Activated naive CD4-positive, alpha-beta T cell treated with anti-CD3 and anti-CD28 coated beads, Interleukin-2, amount 10 ng/mL, durations not matched to agents 7 days and 5 days (primary cell): Measurements from ENCODE around the gene SPATA2.
"Not testable (repeated sequence)": the region's sequence is repeated elsewhere in the genome, so short reads cannot be mapped to it uniquely, and the experiment has no call there.

Source experiments
- CTCF ChIA-PET: fragments of 350-600 bp; sonication (Branson Sonifier 250); formaldehyde crosslinking; loops from one replicate; lab custom pipeline; 2021; ENCODE audit warnings: antibody characterized with exemption; lab: Charles Lee
- DNase-seq: peaks from one replicate; pipeline ENCODE4 v3.0.0-alpha.2; 2020
- H3K27ac Mint-ChIP-seq: one replicate; pipeline ENCODE4 v1.8.0; 2021; ENCODE audit warnings: mild to moderate bottlenecking, moderate library complexity, mixed read lengths
- H3K27me3 Mint-ChIP-seq: one replicate; pipeline ENCODE4 v1.8.0; 2021; ENCODE audit warnings: mild to moderate bottlenecking, mixed read lengths
- H3K36me3 Mint-ChIP-seq: one replicate; pipeline ENCODE4 v1.8.0; 2021; ENCODE audit warnings: mixed read lengths
- H3K4me1 Mint-ChIP-seq: one replicate; pipeline ENCODE4 v1.8.0; 2021; ENCODE audit warnings: mixed read lengths
- H3K4me3 Mint-ChIP-seq: one replicate; pipeline ENCODE4 v1.8.0; 2021; ENCODE audit warnings: mild to moderate bottlenecking, moderate library complexity, mixed read lengths
- H3K9me3 Mint-ChIP-seq: one replicate; pipeline ENCODE4 v1.8.0; 2021; ENCODE audit warnings: mixed read lengths

SPATA2 gene

DNA sequence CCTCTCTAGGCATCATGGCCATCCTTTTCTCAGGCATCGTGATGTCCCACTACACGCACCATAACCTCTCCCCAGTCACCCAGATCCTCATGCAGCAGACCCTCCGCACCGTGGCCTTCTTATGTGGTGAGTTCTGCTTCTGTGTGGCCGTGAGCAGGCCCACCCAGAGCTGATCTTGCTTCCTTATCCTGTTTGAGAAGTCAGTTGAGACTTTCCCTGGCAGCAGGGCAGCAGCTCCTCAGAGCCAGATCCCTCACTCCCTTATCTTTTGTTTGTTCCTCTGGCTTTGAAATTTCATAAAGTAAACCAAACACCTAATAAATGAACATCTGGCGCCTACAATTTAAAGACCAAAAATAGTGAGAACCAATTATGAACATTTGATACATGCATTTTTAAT is 40.6 kb downstream of the SPATA2 start:
- Mint-ChIP-seq H3K9me3 (no peaks in the 10 kb centered on the region), H3K27me3 (no peaks in the 10 kb centered on the region), H3K4me3 (no peak overlapping the region), H3K4me1 (no peaks in the 10 kb centered on the region), H3K36me3 (peaks cover 34% of the 10 kb centered on the region), H3K27ac (no peak overlapping the region)
- DNase-seq = no peak
- CTCF ChIA-PET = interaction anchor here (0.9 to 1.7 kb wide), 2 partner anchors 12 to 28 kb away, joined by 3 to 5 read pairs; no protein-coding TSS in a partner anchor

- CTCF ChIA-PET = interaction anchor here (0.6 to 1.4 kb wide), 2 partner anchors 16 to 356 kb away, joined by 3 to 6 read pairs; no protein-coding TSS in a partner anchor
- DNase-seq = no peak
- H3K36me3 Mint-ChIP-seq = peaks cover 30% of the 10 kb centered on the region
- no peaks in the 10 kb centered on the region for H3K4me1 Mint-ChIP-seq
- no peak overlapping the region for H3K27ac Mint-ChIP-seq
- no peaks in the 10 kb centered on the region for H3K9me3 Mint-ChIP-seq
- no peak overlapping the region for H3K4me3 Mint-ChIP-seq
- no peaks in the 10 kb centered on the region for H3K27me3 Mint-ChIP-seq
These were observed 43.3 kb downstream of the SPATA2 start for GRCh38 chr20:49872056-49872455.

- CTCF ChIA-PET = interaction anchor here (1.4 kb wide), 1 partner anchor 16 kb away, joined by 6 read pairs; no protein-coding TSS in a partner anchor
- no peak for DNase-seq
- Mint-ChIP-seq H3K36me3 (peaks cover 33% of the 10 kb centered on the region), H3K27ac (no peak overlapping the region), H3K4me3 (no peak overlapping the region), H3K4me1 (no peaks in the 10 kb centered on the region), H3K27me3 (no peaks in the 10 kb centered on the region), H3K9me3 (no peaks in the 10 kb centered on the region)
These were observed 43.9 kb downstream of the SPATA2 start for GRCh38 chr20:49871391-49871948.

DNA sequence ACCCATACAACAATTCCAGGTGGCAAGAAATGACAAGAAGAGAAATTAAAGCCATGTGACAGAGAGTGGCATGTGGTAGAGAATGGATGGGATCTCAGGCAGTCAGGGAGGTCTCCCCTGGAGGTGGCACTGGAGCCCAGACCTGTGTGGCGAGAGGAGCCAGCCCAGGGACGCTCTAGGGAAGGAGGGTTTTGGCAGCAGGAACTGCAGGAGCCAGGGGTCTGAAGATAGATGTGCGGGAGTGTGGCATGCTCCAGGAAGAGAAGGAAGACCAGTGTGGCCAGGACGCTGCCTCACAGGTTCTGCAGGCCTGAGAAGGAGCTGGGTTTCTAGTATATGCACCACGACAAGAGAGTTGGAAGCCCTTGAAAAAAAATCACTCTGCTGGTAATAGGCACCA is 45.1 kb downstream of the SPATA2 start:
- Mint-ChIP-seq H3K4me3 (no peak overlapping the region), H3K27ac (no peak overlapping the region), H3K36me3 (peaks cover 39% of the 10 kb centered on the region), H3K27me3 (no peaks in the 10 kb centered on the region), H3K9me3 (no peaks in the 10 kb centered on the region), H3K4me1 (no peaks in the 10 kb centered on the region)
- DNase-seq = no peak
- CTCF ChIA-PET = no interaction called here

DNA sequence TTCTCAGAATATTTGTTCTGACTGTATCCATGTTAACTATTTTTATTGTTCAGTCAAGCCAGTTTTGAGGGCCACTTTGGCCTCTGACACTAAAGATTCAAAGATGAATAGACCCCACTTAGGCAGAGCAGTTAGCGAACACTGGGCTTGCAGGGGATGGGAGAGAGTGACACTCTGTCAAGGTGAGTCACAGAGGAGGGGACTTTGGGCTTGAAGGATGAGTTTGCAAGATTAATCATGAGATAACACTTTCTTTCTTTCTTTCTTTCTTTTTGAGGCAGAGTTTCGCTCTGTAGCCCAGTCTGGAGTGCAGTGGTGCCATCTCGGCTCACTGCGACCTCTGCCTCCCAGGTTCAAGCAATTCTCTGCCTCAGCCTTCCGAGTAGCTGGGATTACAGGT is 46.4 kb downstream of the SPATA2 start:
- H3K27ac Mint-ChIP-seq = peak overlapping the region; percentile 26
- H3K36me3 Mint-ChIP-seq = peaks cover 44% of the 10 kb centered on the region
- H3K9me3 Mint-ChIP-seq = no peaks in the 10 kb centered on the region
- H3K4me3 Mint-ChIP-seq = no peak overlapping the region
- H3K27me3 Mint-ChIP-seq = no peaks in the 10 kb centered on the region
- no peak for DNase-seq
- no peaks in the 10 kb centered on the region for H3K4me1 Mint-ChIP-seq
- CTCF ChIA-PET = no interaction called here

- Mint-ChIP-seq H3K9me3 (no peaks in the 10 kb centered on the region), H3K4me3 (no peak overlapping the region), H3K27ac (no peak overlapping the region), H3K4me1 (no peaks in the 10 kb centered on the region), H3K27me3 (no peaks in the 10 kb centered on the region), H3K36me3 (peaks cover 43% of the 10 kb centered on the region)
- DNase-seq = no peak
- CTCF ChIA-PET = no interaction called here
These were observed 46.8 kb downstream of the SPATA2 start for GRCh38 chr20:49868538-49868937.

DNA sequence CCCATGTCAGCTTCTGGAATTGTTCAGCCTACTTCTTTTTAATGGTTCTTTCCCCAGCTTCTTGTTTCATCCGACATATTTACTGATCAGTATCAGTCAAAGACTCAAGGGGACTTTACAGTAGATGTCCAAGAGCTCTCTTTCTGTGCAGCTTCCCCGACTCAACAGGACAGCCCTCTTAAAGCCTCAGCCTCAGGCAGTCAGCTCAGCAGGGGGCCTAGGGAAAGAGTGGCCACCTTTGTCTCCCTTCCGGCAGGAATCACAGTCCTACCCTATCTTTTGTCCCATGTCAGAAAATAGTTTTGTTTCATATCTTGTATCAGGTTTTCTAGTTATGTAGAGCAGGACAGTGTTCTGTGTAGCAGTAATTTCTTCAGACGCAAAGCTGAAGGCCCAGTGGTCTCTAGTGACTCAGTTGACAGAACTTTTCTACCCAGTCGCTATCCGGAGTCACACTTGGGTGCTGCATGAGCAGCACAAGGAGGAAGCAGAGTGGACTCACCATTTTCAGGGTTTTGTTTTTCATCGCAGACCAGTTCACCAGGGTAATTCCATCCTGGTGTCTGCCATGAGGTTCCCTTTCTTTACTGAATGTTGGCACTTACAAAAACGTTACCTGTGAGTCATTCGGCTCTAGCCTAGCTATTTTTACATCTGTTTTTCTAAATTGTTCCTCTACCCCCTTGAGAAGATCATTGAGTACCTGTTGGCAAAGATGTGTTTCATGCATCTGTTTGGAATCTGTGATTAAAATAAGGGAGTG is 47.7 kb downstream of the SPATA2 start:
- H3K27me3 Mint-ChIP-seq = no peaks in the 10 kb centered on the region

GRCh38 chr20:49866051-49866450 is 49.3 kb downstream of the SPATA2 start:
- CTCF ChIA-PET = interaction anchor here (2.0 kb wide), 1 partner anchor 23 kb away, joined by 6 read pairs; no protein-coding TSS in a partner anchor
- Mint-ChIP-seq H3K9me3 (no peaks in the 10 kb centered on the region), H3K4me1 (peaks cover 5% of the 10 kb centered on the region), H3K27ac (no peak overlapping the region), H3K27me3 (no peaks in the 10 kb centered on the region), H3K4me3 (no peak overlapping the region), H3K36me3 (peaks cover 50% of the 10 kb centered on the region)
- no peak for DNase-seq

More for the DNA sequence above, 47.7 kb downstream of the SPATA2 start:
- Mint-ChIP-seq H3K27ac (no peak overlapping the region), H3K36me3 (peaks cover 43% of the 10 kb centered on the region), H3K9me3 (no peaks in the 10 kb centered on the region), H3K4me3 (no peak overlapping the region), H3K4me1 (no peaks in the 10 kb centered on the region)
- no peak for DNase-seq
- CTCF ChIA-PET = no interaction called here

- CTCF ChIA-PET = interaction anchor here (2.0 kb wide), 1 partner anchor 23 kb away, joined by 6 read pairs; no protein-coding TSS in a partner anchor
- Mint-ChIP-seq H3K4me1 (peaks cover 9% of the 10 kb centered on the region), H3K9me3 (no peaks in the 10 kb centered on the region), H3K27ac (no peak overlapping the region), H3K36me3 (peaks cover 52% of the 10 kb centered on the region), H3K4me3 (no peak overlapping the region), H3K27me3 (no peaks in the 10 kb centered on the region)
- DNase-seq = no peak
These were observed 49.8 kb downstream of the SPATA2 start for GRCh38 chr20:49865559-49865958.

DNA sequence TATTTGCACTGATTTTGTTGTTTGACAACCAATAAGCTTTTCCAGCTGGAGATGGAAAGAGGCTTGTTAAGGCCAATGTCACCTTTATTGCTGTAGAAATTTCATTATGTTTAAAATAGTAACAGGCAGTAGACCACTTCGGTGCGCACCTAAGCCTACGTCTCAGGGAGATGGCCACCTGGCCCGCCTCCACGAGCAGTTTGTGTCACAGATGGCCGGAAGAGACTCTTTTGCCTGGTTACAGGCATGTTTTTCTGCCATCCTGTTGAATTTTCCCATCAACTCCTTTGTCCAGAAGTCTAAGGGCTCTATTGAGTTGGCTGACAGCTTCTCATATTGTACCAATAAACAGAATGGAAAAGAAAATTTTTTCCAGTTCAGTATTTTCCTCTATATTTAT is 51.7 kb downstream of the SPATA2 start:
- no peak for DNase-seq
- H3K27ac Mint-ChIP-seq = no peak overlapping the region
- H3K4me3 Mint-ChIP-seq = no peak overlapping the region
- peaks cover 9% of the 10 kb centered on the region for H3K4me1 Mint-ChIP-seq
- no peaks in the 10 kb centered on the region for H3K9me3 Mint-ChIP-seq
- H3K36me3 Mint-ChIP-seq = peaks cover 51% of the 10 kb centered on the region
- CTCF ChIA-PET = no interaction called here
- H3K27me3 Mint-ChIP-seq = no peaks in the 10 kb centered on the region

- H3K27me3 Mint-ChIP-seq = no peaks in the 10 kb centered on the region
- CTCF ChIA-PET = no interaction called here
- H3K36me3 Mint-ChIP-seq = peaks cover 51% of the 10 kb centered on the region
- H3K4me3 Mint-ChIP-seq = no peak overlapping the region
- H3K27ac Mint-ChIP-seq = no peak overlapping the region
- no peaks in the 10 kb centered on the region for H3K9me3 Mint-ChIP-seq
- peaks cover 9% of the 10 kb centered on the region for H3K4me1 Mint-ChIP-seq
- no peak for DNase-seq
These were observed 52.6 kb downstream of the SPATA2 start for GRCh38 chr20:49862607-49863200.

- DNase-seq, H3K9me3 Mint-ChIP-seq, H3K4me1 Mint-ChIP-seq, H3K27me3 Mint-ChIP-seq, CTCF ChIA-PET, H3K4me3 Mint-ChIP-seq, H3K27ac Mint-ChIP-seq: not testable (repeated sequence)
- H3K36me3 Mint-ChIP-seq = peaks cover 47% of the 10 kb centered on the region
These were observed 54.1 kb downstream of the SPATA2 start for GRCh38 chr20:49861232-49861631.

- CTCF ChIA-PET = interaction anchor here (1.1 kb wide), 1 partner anchor 14 kb away, joined by 5 read pairs; no protein-coding TSS in a partner anchor
These were observed 55.5 kb downstream of the SPATA2 start for GRCh38 chr20:49859807-49860206.

GRCh38 chr20:49859011-49859410 is 56.3 kb downstream of the SPATA2 start:
- Mint-ChIP-seq H3K9me3 (no peaks in the 10 kb centered on the region), H3K4me3 (no peak overlapping the region), H3K27me3 (no peaks in the 10 kb centered on the region), H3K27ac (no peak overlapping the region), H3K4me1 (peaks cover 9% of the 10 kb centered on the region), H3K36me3 (peaks cover 39% of the 10 kb centered on the region)
- CTCF ChIA-PET = interaction anchor here (1.1 kb wide), 1 partner anchor 13 kb away, joined by 5 read pairs; no protein-coding TSS in a partner anchor
- DNase-seq = no peak

More at GRCh38 chr20:49859807-49860206, 55.5 kb downstream of the SPATA2 start:
- no peak for DNase-seq
- peaks cover 43% of the 10 kb centered on the region for H3K36me3 Mint-ChIP-seq
- no peaks in the 10 kb centered on the region for H3K27me3 Mint-ChIP-seq
- no peaks in the 10 kb centered on the region for H3K9me3 Mint-ChIP-seq
- H3K4me3 Mint-ChIP-seq = no peak overlapping the region
- H3K27ac Mint-ChIP-seq = no peak overlapping the region
- peaks cover 9% of the 10 kb centered on the region for H3K4me1 Mint-ChIP-seq
